Stimulated activated CD4-positive, alpha-beta T cell treated with anti-CD3 and anti-CD28 coated beads, Interleukin-4, amount 100 ng/mL, for 4 hours (primary cell): ENCODE measurements around the gene MIER3.
"Not testable (repeated sequence)": the region's sequence is repeated elsewhere in the genome, so short reads cannot be mapped to it uniquely, and the experiment has no call there.

Experiments used
- DNase-seq, 2 experiments: peaks; one replicate each; pipeline ENCODE4 v3.0.0-alpha.2; 2020

The MIER3 gene

GRCh38 chr5:56951946-56952691, at the start of gene MIER3:
Gene MIER3 (minus strand): TSS chr5:56952123. CDS start chr5:56952102, 21 bp downstream.
- peak; percentile 76 to 78 for DNase-seq

GRCh38 chr5:56995596-56995995, 43.7 kb upstream of the MIER3 start:
- no peak for DNase-seq

GRCh38 chr5:56993241-56993640, 41.3 kb upstream of the MIER3 start:
- DNase-seq: no peak

- no peak for DNase-seq
These were observed 37.8 kb upstream of the MIER3 start for GRCh38 chr5:56989676-56990075.

GRCh38 chr5:56988490-56988889, 36.6 kb upstream of the MIER3 start:
- DNase-seq: no peak

GRCh38 chr5:56987171-56987570, 35.2 kb upstream of the MIER3 start:
- DNase-seq: no peak

GRCh38 chr5:56986626-56986947, 34.7 kb upstream of the MIER3 start:
- DNase-seq: no peak

- no peak for DNase-seq
These were observed 34.2 kb upstream of the MIER3 start for GRCh38 chr5:56985936-56986625.

GRCh38 chr5:56984445-56984844, 32.5 kb upstream of the MIER3 start:
- DNase-seq: no peak

GRCh38 chr5:56983593-56984361, 31.9 kb upstream of the MIER3 start:
- DNase-seq: no peak

- DNase-seq: no peak
These were observed 29.8 kb upstream of the MIER3 start for GRCh38 chr5:56981548-56982315.

- DNase-seq: no peak
These were observed 28.0 kb upstream of the MIER3 start for GRCh38 chr5:56979968-56980367.

GRCh38 chr5:56979526-56979925, 27.6 kb upstream of the MIER3 start:
- not testable (repeated sequence) for DNase-seq

- DNase-seq: no peak
These were observed 25.9 kb upstream of the MIER3 start for GRCh38 chr5:56977822-56978221.

- no peak for DNase-seq
These were observed 25.1 kb upstream of the MIER3 start for GRCh38 chr5:56977021-56977420.

GRCh38 chr5:56974241-56974640, 22.3 kb upstream of the MIER3 start:
- no peak for DNase-seq

- no peak for DNase-seq
These were observed 21.6 kb upstream of the MIER3 start for GRCh38 chr5:56973473-56973872.

- no peak for DNase-seq
These were observed 19.4 kb upstream of the MIER3 start for GRCh38 chr5:56971275-56971674.

- no peak for DNase-seq
These were observed 12.2 kb upstream of the MIER3 start for GRCh38 chr5:56964173-56964572.

- DNase-seq: no peak
These were observed 11.3 kb upstream of the MIER3 start for GRCh38 chr5:56963246-56963645.

- no peak for DNase-seq
These were observed 10.4 kb upstream of the MIER3 start for GRCh38 chr5:56962286-56962685.

GRCh38 chr5:56961746-56962145, 9.8 kb upstream of the MIER3 start:
- no peak for DNase-seq

- no peak for DNase-seq
These were observed 7.4 kb upstream of the MIER3 start for GRCh38 chr5:56959326-56959725.
